Measurements from ENCODE around the gene ANXA8L1.

- no peak for TF ChIP-seq CTCF (IDR thresholded peaks at IDR 0.05 in 2 of 3, conservative IDR thresholded peaks at IDR 0.05 in 1 of 3; ENCODE audit: borderline replicate concordance in 1 of 3, insufficient read depth in 1 of 3, low read depth in 2 of 3, low read length in 2 of 3)
- no peak for TF ChIP-seq POLR2A (IDR thresholded peaks at IDR 0.05; ENCODE audit: borderline replicate concordance, extremely low read depth, insufficient read depth, insufficient read length)
- TF ChIP-seq POLR2AphosphoS5 (IDR thresholded peaks at IDR 0.05; ENCODE audit: low read depth, low read length): no peak
- TF ChIP-seq ZFX (IDR thresholded peaks at IDR 0.05): no peak
- no peak for TF ChIP-seq EZH2phosphoT487 (IDR thresholded peaks at IDR 0.05; ENCODE audit: borderline replicate concordance)
- TF ChIP-seq SRF (IDR thresholded peaks at IDR 0.05; ENCODE audit: low read depth): no peak
- no peak for TF ChIP-seq YY1 (IDR thresholded peaks at IDR 0.05; ENCODE audit: extremely low read depth, insufficient replicate concordance, low read depth, low read length)
- no peak for TF ChIP-seq EZH2 (IDR thresholded peaks at IDR 0.05)
- TF ChIP-seq SP1 (IDR thresholded peaks at IDR 0.05; ENCODE audit: low read depth): no peak
- TF ChIP-seq SIN3A (IDR thresholded peaks at IDR 0.05; ENCODE audit: low read depth): no peak
- TF ChIP-seq REST (IDR thresholded peaks at IDR 0.05; ENCODE audit: low read depth): no peak
These were observed 49.5 kb upstream of the ANXA8L1 start for GRCh38 chr10:46326066-46326465.
